Nephron (organoid): ENCODE measurements around the gene CZIB.

Experiments used
- H3K27ac Mint-ChIP-seq, 3 experiments: 2 replicates each; pipeline ENCODE4 v1.8.0; 2020; ENCODE audit warnings: mixed read lengths in 3 of 3, mild to moderate bottlenecking in 2 of 3, moderate library complexity in 1 of 3
- H3K27me3 Mint-ChIP-seq: 2 replicates; pipeline ENCODE4 v1.8.0; 2021; ENCODE audit warnings: low read depth, mild to moderate bottlenecking, moderate library complexity, mixed read lengths
- H3K36me3 Mint-ChIP-seq: 2 replicates; pipeline ENCODE4 v1.8.0; 2020; ENCODE audit warnings: low read depth, mixed read lengths
- H3K4me1 Mint-ChIP-seq: 2 replicates; pipeline ENCODE4 v1.8.0; 2020; ENCODE audit warnings: mixed read lengths
- H3K4me3 Mint-ChIP-seq, 3 experiments: 2 replicates each; pipeline ENCODE4 v1.8.0; 2020; ENCODE audit warnings: mild to moderate bottlenecking in 3 of 3, mixed read lengths in 3 of 3, moderate library complexity in 2 of 3
- H3K9me3 Mint-ChIP-seq: 2 replicates; pipeline ENCODE4 v1.8.0; 2020; ENCODE audit warnings: mixed read lengths
- TF ChIP-seq, protein P1 (sequence below), 3 experiments: fragments of 200-600 bp; sonication (generic); IDR thresholded peaks; one replicate each; pipeline ENCODE4 v1.5.0; 2021; ENCODE audit warnings: antibody characterized with exemption in 3 of 3; ENCODE audit not compliant: unreplicated experiment in 3 of 3

The CZIB gene

DNA sequence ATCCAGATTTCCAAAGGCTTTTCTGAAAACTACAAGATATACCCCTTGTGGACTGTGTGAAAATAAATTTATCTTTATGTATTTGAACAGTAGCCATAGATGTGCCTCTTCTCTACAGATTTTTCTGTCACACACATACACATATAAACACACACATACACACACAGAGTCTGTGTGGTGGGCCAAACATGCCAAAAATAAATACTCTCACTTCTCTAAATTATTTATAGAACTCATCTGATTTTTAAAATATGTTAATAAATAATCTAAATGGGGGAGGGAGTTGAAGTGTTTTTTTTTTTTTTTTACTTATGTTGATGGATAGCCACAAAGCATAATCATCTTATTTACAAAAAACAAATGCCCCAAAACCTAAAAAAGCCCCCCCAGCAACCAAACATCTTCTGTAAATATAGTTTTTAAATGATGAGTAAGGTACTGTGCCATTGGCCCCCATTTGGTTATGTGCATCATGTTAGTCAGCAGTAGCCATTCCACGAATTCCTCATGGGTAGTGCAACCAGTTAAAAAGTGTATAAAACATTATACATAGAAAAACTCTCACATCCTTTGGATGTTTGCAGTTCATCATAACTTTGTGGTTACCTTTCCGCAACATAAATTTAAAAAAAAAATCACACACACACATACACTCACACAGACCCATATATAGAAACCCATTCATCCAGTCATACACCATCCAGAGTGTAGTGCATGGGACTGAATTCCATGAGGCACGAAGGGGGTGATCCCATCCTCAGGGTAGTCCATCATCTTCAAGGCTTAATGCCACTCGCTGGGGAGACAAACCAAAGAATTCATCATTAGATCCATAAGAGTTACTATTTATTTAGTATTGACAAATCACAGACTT is 26.1 kb upstream of the CZIB start:
- H3K27ac Mint-ChIP-seq, result no peak overlapping the region
- no peaks in the 10 kb centered on the region for H3K4me1 Mint-ChIP-seq
- peaks cover 9% of the 10 kb centered on the region for H3K36me3 Mint-ChIP-seq
- TF ChIP-seq, protein P1, sequence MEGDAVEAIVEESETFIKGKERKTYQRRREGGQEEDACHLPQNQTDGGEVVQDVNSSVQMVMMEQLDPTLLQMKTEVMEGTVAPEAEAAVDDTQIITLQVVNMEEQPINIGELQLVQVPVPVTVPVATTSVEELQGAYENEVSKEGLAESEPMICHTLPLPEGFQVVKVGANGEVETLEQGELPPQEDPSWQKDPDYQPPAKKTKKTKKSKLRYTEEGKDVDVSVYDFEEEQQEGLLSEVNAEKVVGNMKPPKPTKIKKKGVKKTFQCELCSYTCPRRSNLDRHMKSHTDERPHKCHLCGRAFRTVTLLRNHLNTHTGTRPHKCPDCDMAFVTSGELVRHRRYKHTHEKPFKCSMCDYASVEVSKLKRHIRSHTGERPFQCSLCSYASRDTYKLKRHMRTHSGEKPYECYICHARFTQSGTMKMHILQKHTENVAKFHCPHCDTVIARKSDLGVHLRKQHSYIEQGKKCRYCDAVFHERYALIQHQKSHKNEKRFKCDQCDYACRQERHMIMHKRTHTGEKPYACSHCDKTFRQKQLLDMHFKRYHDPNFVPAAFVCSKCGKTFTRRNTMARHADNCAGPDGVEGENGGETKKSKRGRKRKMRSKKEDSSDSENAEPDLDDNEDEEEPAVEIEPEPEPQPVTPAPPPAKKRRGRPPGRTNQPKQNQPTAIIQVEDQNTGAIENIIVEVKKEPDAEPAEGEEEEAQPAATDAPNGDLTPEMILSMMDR (IDR thresholded peaks at IDR 0.05; ENCODE audit: unreplicated experiment in 3 of 3), result no peak
- H3K9me3 Mint-ChIP-seq, result no peaks in the 10 kb centered on the region
- no peak overlapping the region for H3K4me3 Mint-ChIP-seq
- H3K27me3 Mint-ChIP-seq, result no peaks in the 10 kb centered on the region

DNA sequence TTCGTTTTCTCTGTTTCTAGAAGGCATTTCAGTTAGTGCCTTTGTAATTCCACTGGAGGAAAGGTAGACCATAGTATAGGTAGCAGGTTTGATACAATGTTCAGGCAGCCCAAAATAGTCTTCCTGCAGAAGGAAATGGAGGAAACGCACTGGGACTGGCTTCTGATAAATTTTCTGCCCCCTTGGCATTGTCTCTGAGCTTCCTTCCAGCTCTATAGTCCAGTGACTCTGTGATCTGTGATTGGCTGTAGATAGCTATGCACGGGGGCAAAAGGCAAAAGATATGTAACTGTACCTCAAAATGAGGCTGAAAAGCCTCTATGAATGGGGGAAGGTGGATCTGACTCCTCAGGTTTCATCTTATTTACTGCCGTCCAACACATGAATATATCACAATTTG is 23.7 kb upstream of the CZIB start:
- Mint-ChIP-seq H3K9me3 (no peaks in the 10 kb centered on the region), H3K27ac (no peak overlapping the region), H3K4me3 (no peak overlapping the region), H3K27me3 (no peaks in the 10 kb centered on the region), H3K4me1 (no peaks in the 10 kb centered on the region), H3K36me3 (peaks cover 4% of the 10 kb centered on the region)
- TF ChIP-seq, protein P1 (IDR thresholded peaks at IDR 0.05; ENCODE audit: unreplicated experiment in 3 of 3), result no peak

- H3K36me3 Mint-ChIP-seq, result peaks cover 4% of the 10 kb centered on the region
- H3K9me3 Mint-ChIP-seq, result no peaks in the 10 kb centered on the region
- TF ChIP-seq, protein P1 (IDR thresholded peaks at IDR 0.05; ENCODE audit: unreplicated experiment in 3 of 3), result no peak
- peaks cover 11% of the 10 kb centered on the region for H3K4me1 Mint-ChIP-seq
- no peak overlapping the region for H3K27ac Mint-ChIP-seq
- H3K27me3 Mint-ChIP-seq, result no peaks in the 10 kb centered on the region
- no peak overlapping the region for H3K4me3 Mint-ChIP-seq
These were observed 21.9 kb upstream of the CZIB start for GRCh38 chr1:53242381-53242780.

GRCh38 chr1:53241828-53242227 is 21.4 kb upstream of the CZIB start:
- H3K9me3 Mint-ChIP-seq, result no peaks in the 10 kb centered on the region
- H3K4me3 Mint-ChIP-seq, result no peak overlapping the region
- H3K36me3 Mint-ChIP-seq, result peaks cover 4% of the 10 kb centered on the region
- peaks cover 12% of the 10 kb centered on the region for H3K4me1 Mint-ChIP-seq
- TF ChIP-seq, protein P1 (IDR thresholded peaks at IDR 0.05; ENCODE audit: unreplicated experiment in 3 of 3), result no peak
- no peak overlapping the region for H3K27ac Mint-ChIP-seq
- H3K27me3 Mint-ChIP-seq, result no peaks in the 10 kb centered on the region

- H3K27me3 Mint-ChIP-seq, result no peaks in the 10 kb centered on the region
- TF ChIP-seq, protein P1 (IDR thresholded peaks at IDR 0.05; ENCODE audit: unreplicated experiment in 3 of 3), result no peak
- H3K9me3 Mint-ChIP-seq, result no peaks in the 10 kb centered on the region
- H3K27ac Mint-ChIP-seq, result peak within 1 kb of the TSS; percentile 90 to 98 (median 92)
- H3K4me3 Mint-ChIP-seq, result peak within 1 kb of the TSS; percentile 99 to 100 (median 100)
- peaks cover 22% of the 10 kb centered on the region for H3K4me1 Mint-ChIP-seq
- peaks cover 26% of the 10 kb centered on the region for H3K36me3 Mint-ChIP-seq
These were observed 18.0 kb upstream of the CZIB start, which contains the start of gene MAGOH for GRCh38 chr1:53238197-53239155. Gene MAGOH, minus strand, starts transcription at chr1:53238518. Its CDS starts 70 bp downstream, at chr1:53238448.
